Ovary (tissue), 9 donors: Measurements from ENCODE around the gene ROBO1. TPM values are rescaled to one million over a fixed set of nuclear protein-coding genes. Genes with fewer than 3 reads are reported as not detected.

ENCODE experiments used
- DNase-seq, 5 donors: peaks; one replicate each; pipeline ENCODE4 v3.0.0-alpha.2; 2019 to 2020
- H3K27ac ChIP-seq, 2 donors: fragments of 200-600 bp; one replicate each; pipeline versions ENCODE4 v1.5.1 to v1.8.0; 2019 to 2022
- H3K27me3 ChIP-seq: fragments of 200-600 bp; one replicate; pipeline ENCODE4 v1.8.0; 2022
- H3K36me3 ChIP-seq: fragments of 200-600 bp; sonication (generic); one replicate; pipeline ENCODE4 v1.5.1; 2019
- H3K4me1 ChIP-seq: one replicate; pipeline ENCODE4 v1.8.1; 2013; ENCODE audit warnings: mild to moderate bottlenecking, moderate library complexity; ENCODE audit not compliant: insufficient read depth
- H3K4me3 ChIP-seq: fragments of 200-600 bp; sonication (generic); one replicate; pipeline ENCODE4 v1.5.1; 2017
- H3K9me3 ChIP-seq, 2 donors: fragments of 200-600 bp in 1 of 2; sonication (generic) in 1 of 2; one replicate each; pipeline versions ENCODE4 v1.5.1 to v1.8.1; 2013 to 2019; ENCODE audit warnings: mild to moderate bottlenecking in 1 of 2, moderate library complexity in 1 of 2
- CTCF ChIP-seq, 3 donors: fragments of 450-650 bp in 2 of 3; fragments of 200-600 bp in 1 of 3; IDR thresholded peaks; one replicate each; pipeline versions ENCODE4 v1.5.1 to v1.8.0; 2016 to 2022; ENCODE audit warnings: antibody characterized with exemption in 3 of 3, mild to moderate bottlenecking in 1 of 3
- EP300 ChIP-seq: sonication (generic); formaldehyde crosslinking; IDR thresholded peaks from one replicate; pipeline ENCODE4 v1.6.1; 2017; ENCODE audit warnings: antibody characterized with exemption
- POLR2A ChIP-seq: fragments of 450-650 bp; IDR thresholded peaks from one replicate; pipeline ENCODE4 v1.6.1; 2017; ENCODE audit warnings: antibody characterized with exemption, mild to moderate bottlenecking, moderate library complexity
- whole genome bisulfite sequencing, 3 donors: extraction: QIAGEN DNeasy Blood & Tissue Kit in 1 of 3; methylation state at CpG; one replicate each; pipeline versions ENCODE4 v1.1.5 to v1.1.7; 2013 to 2017; 5-methylcytosine and 5-hydroxymethylcytosine counted together
- intact Hi-C, 4 donors: fragments of 100-400 bp; cut with DNase I; formaldehyde crosslinking; loops; one replicate each; pipeline versions ENCODE4 v1.11.0 to v1.15.1; 2022 to 2023
- polyA plus RNA-seq, 2 donors: library from polyadenylated mRNA; stranded (reverse); fragments of 200-250 nt in 1 of 2; fragments of 350-450 nt in 1 of 2; fragmentation: Illumina TruSeq in 1 of 2; extraction: RNeasy Lipid Tissue Mini Kit (QIAGEN cat#74804) in 1 of 2; gene quantifications; one replicate each; pipeline ENCODE4 v1.2.3, GENCODE V29; 2013 to 2014
- total RNA-seq, 7 donors: library from RNA; depleted of rRNA in 2 of 7; stranded (reverse); fragments of >200 nt in 2 of 7; fragmentation: NEBNext Ultra II Directional in 3 of 7; extraction: Animal tissue kit (Norgen Biotek cat#: 25700) in 3 of 7; gene quantifications; one replicate each; pipeline versions ENCODE4 v1.1.0 to v1.2.4, GENCODE V29; 2016 to 2023
- donor health status: DM: no; HTN: no; CAD: no; lungs with moderate emphysema.
- donor health status: DM: no; HTN: no; CAD: no.
- donor health status: Bipolar disorder and iron deficiency.
- donor health status: DM: yes; HTN: yes; CAD: no.
- donor health status: DM: no; HTN: no; CAD: no.
- donor health status: DM: yes; HTN: yes; CAD: no.

Gene ROBO1
- total and polyA plus RNA-seq, 9 donors = 17.2 to 49.5 (median 29.0) TPM

GRCh38 chr3:79414806-79415205, 353.0 kb downstream of the ROBO1 start:
- Histone ChIP-seq H3K27ac (no peak overlapping the region), H3K4me3 (no peak overlapping the region), H3K36me3 (no peaks in the 10 kb centered on the region), H3K27me3 (no peaks in the 10 kb centered on the region), H3K4me1 (no peaks in the 10 kb centered on the region), H3K9me3 (no peaks in the 10 kb centered on the region)
- WGBS, 3 donors = 78 to 87% (median 83%) methylated on average over 3 of the region's 3 CpGs
- TF ChIP-seq CTCF (IDR thresholded peaks at IDR 0.05) = no peak
- TF ChIP-seq EP300 = no peak
- no peak for TF ChIP-seq POLR2A
- intact Hi-C loops = no loop called here
- no peak for DNase-seq

- Histone ChIP-seq H3K4me1 (no peaks in the 10 kb centered on the region), H3K27ac (no peak overlapping the region), H3K4me3 (no peak overlapping the region), H3K27me3 (no peaks in the 10 kb centered on the region), H3K36me3 (no peaks in the 10 kb centered on the region), H3K9me3 (no peaks in the 10 kb centered on the region)
- no peak for DNase-seq
- WGBS, 3 donors = 82 to 97% (median 96%) methylated on average over 1 of the region's 1 CpG
- TF ChIP-seq CTCF (IDR thresholded peaks at IDR 0.05) (no peak), EP300 (no peak), POLR2A (no peak)
- intact Hi-C loops = no loop called here
Measured at GRCh38 chr3:79414035-79414434, 353.8 kb downstream of the ROBO1 start.

- intact Hi-C loops = no loop called here
- Histone ChIP-seq H3K9me3 (no peaks in the 10 kb centered on the region), H3K27ac (no peak overlapping the region), H3K4me3 (no peak overlapping the region), H3K27me3 (no peaks in the 10 kb centered on the region), H3K4me1 (no peaks in the 10 kb centered on the region), H3K36me3 (no peaks in the 10 kb centered on the region)
- no peak for DNase-seq
- 0% methylated on average over 1 of the region's 1 CpG for WGBS, 3 donors
- no peak for TF ChIP-seq CTCF (IDR thresholded peaks at IDR 0.05)
- TF ChIP-seq EP300 = no peak
- TF ChIP-seq POLR2A = no peak
Measured at GRCh38 chr3:79412537-79412936, 355.3 kb downstream of the ROBO1 start.

GRCh38 chr3:79410617-79411016, 357.2 kb downstream of the ROBO1 start:
- no peak for TF ChIP-seq POLR2A
- no peak for TF ChIP-seq EP300
- no peak for TF ChIP-seq CTCF (IDR thresholded peaks at IDR 0.05)
- no peaks in the 10 kb centered on the region for H3K4me1 ChIP-seq
- no peak for DNase-seq
- H3K9me3 ChIP-seq = no peaks in the 10 kb centered on the region
- H3K27ac ChIP-seq = no peak overlapping the region
- intact Hi-C loops = no loop called here
- H3K36me3 ChIP-seq = no peaks in the 10 kb centered on the region
- 77 to 86% (median 85%) methylated on average over 2 of the region's 2 CpGs for WGBS, 3 donors
- H3K27me3 ChIP-seq = no peaks in the 10 kb centered on the region
- H3K4me3 ChIP-seq = no peak overlapping the region

- Histone ChIP-seq H3K4me3 (no peak overlapping the region), H3K27me3 (no peaks in the 10 kb centered on the region), H3K36me3 (no peaks in the 10 kb centered on the region), H3K27ac (no peak overlapping the region), H3K4me1 (no peaks in the 10 kb centered on the region), H3K9me3 (no peaks in the 10 kb centered on the region)
- TF ChIP-seq EP300 = no peak
- TF ChIP-seq CTCF (IDR thresholded peaks at IDR 0.05) = no peak
- TF ChIP-seq POLR2A = no peak
- no peak for DNase-seq
- intact Hi-C loops = no loop called here
- WGBS, 3 donors = 92 to 94% (median 93%) methylated on average over 2 of the region's 2 CpGs
Measured at GRCh38 chr3:79410136-79410535, 357.7 kb downstream of the ROBO1 start.
